SK-N-SH treated with all-trans-retinoic acid at 6 μM for 48 hours (cell line): ENCODE results near the gene NPFFR2.
"Not testable (repeated sequence)": the region's sequence is repeated elsewhere in the genome, so short reads cannot be mapped to it uniquely, and the experiment has no call there.

ENCODE experiments used
- ATAC-seq: fragments of 200-7000 bp; cut with Tn5 transposase; 3 replicates; pipeline ENCODE4 v1.9.1; 2020; ENCODE audit warnings: mild to moderate bottlenecking, moderate library complexity
- ARNTL ChIP-seq: fragments of 450-650 bp; formaldehyde crosslinking; IDR thresholded peaks from 2 replicates; pipeline ENCODE4 v1.5.0; 2020; ENCODE audit warnings: low read depth, mild to moderate bottlenecking, moderate library complexity, borderline replicate concordance
- BACH2 ChIP-seq: fragments of 250-450 bp; sonication (Bioruptor Pico); IDR thresholded peaks from 2 replicates; pipeline ENCODE4 v1.9.0; 2021; ENCODE audit warnings: mild to moderate bottlenecking, borderline replicate concordance
- CSDC2 ChIP-seq: fragments of 250-450 bp; sonication (Bioruptor Pico); IDR thresholded peaks from 2 replicates; pipeline ENCODE4 v1.5.0; 2020; ENCODE audit warnings: mild to moderate bottlenecking, moderate library complexity
- GLIS3 ChIP-seq: fragments of 250-450 bp; sonication (Bioruptor Pico); IDR thresholded peaks from 2 replicates; pipeline ENCODE4 v1.5.0; 2020; ENCODE audit warnings: mild to moderate bottlenecking, moderate library complexity
- ISL1 ChIP-seq: fragments of 250-450 bp; sonication (Bioruptor Pico); IDR thresholded peaks from 2 replicates; pipeline ENCODE4 v2.1.2; 2022; ENCODE audit warnings: mild to moderate bottlenecking, moderate library complexity
- OSR1 ChIP-seq: fragments of 250-450 bp; sonication (Bioruptor Pico); IDR thresholded peaks from 2 replicates; pipeline ENCODE4 v1.8.0; 2022; ENCODE audit warnings: moderate library complexity, mild to moderate bottlenecking, inconsistent platforms
- PPARA ChIP-seq: fragments of 250-450 bp; sonication (Bioruptor Pico); IDR thresholded peaks from 2 replicates; pipeline ENCODE4 v1.5.0; 2020; ENCODE audit warnings: mild to moderate bottlenecking, borderline replicate concordance
- RARB ChIP-seq: fragments of 250-450 bp; sonication (Bioruptor Pico); IDR thresholded peaks from 2 replicates; pipeline ENCODE4 v1.8.0; 2021; ENCODE audit warnings: mild to moderate bottlenecking, moderate library complexity
- TCF4 ChIP-seq: fragments of 250-450 bp; sonication (Bioruptor Pico); IDR thresholded peaks from 2 replicates; pipeline ENCODE4 v1.8.0; 2021; ENCODE audit warnings: mild to moderate bottlenecking, moderate library complexity, borderline replicate concordance
- TOX ChIP-seq: fragments of 250-450 bp; sonication (Bioruptor Pico); IDR thresholded peaks from 2 replicates; pipeline ENCODE4 v1.8.0; 2021; ENCODE audit warnings: mild to moderate bottlenecking, moderate library complexity, borderline replicate concordance
- ZC3H10 ChIP-seq: fragments of 250-450 bp; sonication (Bioruptor Pico); IDR thresholded peaks from 2 replicates; pipeline ENCODE4 v1.5.1; 2021; ENCODE audit warnings: mild to moderate bottlenecking, moderate library complexity
- ZNF565 ChIP-seq: fragments of 450-650 bp; formaldehyde crosslinking; conservative IDR thresholded peaks from 2 replicates; pipeline ENCODE4 v1.5.0; 2020; ENCODE audit warnings: low read depth, mild to moderate bottlenecking, moderate library complexity
- ZNF70 ChIP-seq: fragments of 450-650 bp; formaldehyde crosslinking; IDR thresholded peaks from 2 replicates; pipeline ENCODE4 v1.5.0; 2020; ENCODE audit warnings: mild to moderate bottlenecking, moderate library complexity
- TF ChIP-seq, protein P1 (sequence below): fragments of 250-450 bp; sonication (Bioruptor Pico); IDR thresholded peaks from 2 replicates; pipeline ENCODE4 v1.5.1; 2021; ENCODE audit warnings: mild to moderate bottlenecking, moderate library complexity
- TF ChIP-seq, protein P2 (sequence below): fragments of 250-450 bp; sonication (Bioruptor Pico); IDR thresholded peaks from 2 replicates; pipeline ENCODE4 v1.8.0; 2020; ENCODE audit warnings: mild to moderate bottlenecking, moderate library complexity, borderline replicate concordance
- TF ChIP-seq, protein P3 (sequence below): fragments of 250-450 bp; sonication (Bioruptor Pico); IDR thresholded peaks from 2 replicates; pipeline ENCODE4 v1.5.0; 2020; ENCODE audit warnings: mild to moderate bottlenecking, moderate library complexity
- TF ChIP-seq, protein P4 (sequence below): fragments of 250-450 bp; sonication (Bioruptor Pico); IDR thresholded peaks from 2 replicates; pipeline ENCODE4 v1.5.1; 2020; ENCODE audit warnings: low read depth, mild to moderate bottlenecking, moderate library complexity

The NPFFR2 gene

DNA sequence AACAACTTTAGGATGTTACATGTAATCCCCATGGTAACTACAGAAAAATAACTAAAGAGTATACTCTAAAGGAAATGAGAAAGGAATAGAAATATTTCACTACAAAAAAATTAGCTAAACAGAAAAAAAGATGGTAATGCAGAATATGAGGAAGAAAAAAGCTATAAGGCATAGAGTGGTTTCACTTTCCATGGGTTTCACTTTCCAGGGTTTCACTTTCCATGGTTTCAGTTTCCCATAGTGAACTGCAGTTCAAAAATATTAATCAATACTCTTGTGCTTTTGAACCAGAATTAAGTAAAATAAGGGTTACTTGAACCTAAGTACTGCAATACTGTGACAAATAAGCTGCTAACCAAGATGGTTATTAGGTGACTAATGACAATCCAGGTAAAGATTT is 42.0 kb downstream of the NPFFR2 start:
- TF ChIP-seq ZNF565 (CRISPR knock-in tag), result no peak
- no peak for TF ChIP-seq PPARA (CRISPR knock-in tag)
- no peak for TF ChIP-seq ZC3H10 (CRISPR knock-in tag)
- no peak for ATAC-seq

DNA sequence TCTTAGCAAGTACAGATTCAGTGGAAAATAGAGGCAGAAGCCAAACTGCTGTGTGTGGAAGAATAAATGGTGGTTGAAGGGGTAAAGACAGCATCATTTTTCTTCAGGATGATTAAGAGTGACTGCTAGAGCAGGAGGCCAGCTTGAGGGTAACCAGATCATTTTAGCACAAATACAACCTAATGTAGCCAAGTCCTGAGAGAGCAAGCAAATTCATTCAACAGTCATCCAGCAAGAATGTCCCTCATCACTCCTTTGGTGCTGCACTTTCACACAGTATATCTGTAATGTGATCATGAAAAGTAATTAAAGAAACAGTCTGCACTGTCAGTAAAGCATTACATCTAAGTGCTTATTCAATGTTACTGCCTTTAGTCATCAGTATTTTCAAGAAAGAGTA is 44.8 kb downstream of the NPFFR2 start:
- peak; percentile 70 for ATAC-seq
- TF ChIP-seq RARB (no peak), CSDC2 (CRISPR knock-in tag) (no peak), ISL1 (CRISPR knock-in tag) (peak; percentile 49; the same call in 1 of the 2 replicates), ARNTL (CRISPR knock-in tag) (no peak), ZNF565 (CRISPR knock-in tag) (no peak), ZNF70 (CRISPR knock-in tag) (no peak)

DNA sequence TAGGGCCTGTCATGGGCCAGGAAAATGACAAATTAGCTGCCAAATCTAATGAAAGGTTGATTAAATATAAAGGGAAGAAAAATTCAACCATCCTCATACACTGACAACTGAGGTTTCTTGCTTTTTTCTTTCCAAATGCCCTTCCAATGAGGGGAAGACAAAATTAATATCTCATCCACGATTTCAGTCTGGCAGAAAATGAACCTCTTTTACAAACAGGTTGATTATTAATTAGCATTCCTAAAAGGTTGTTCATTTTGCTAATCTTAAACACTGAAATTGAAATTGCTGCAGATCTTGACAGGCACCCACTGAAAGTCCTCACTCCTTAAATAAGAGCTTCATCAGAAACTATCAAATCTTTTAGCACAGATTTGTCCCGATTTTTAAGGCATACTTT is 45.5 kb downstream of the NPFFR2 start:
- TF ChIP-seq CSDC2 (CRISPR knock-in tag) (no peak), TCF4 (no peak), ZNF70 (CRISPR knock-in tag) (no peak), PPARA (CRISPR knock-in tag) (no peak), ZNF565 (CRISPR knock-in tag) (no peak), GLIS3 (no peak), RARB (no peak)
- TF ChIP-seq, protein P1, sequence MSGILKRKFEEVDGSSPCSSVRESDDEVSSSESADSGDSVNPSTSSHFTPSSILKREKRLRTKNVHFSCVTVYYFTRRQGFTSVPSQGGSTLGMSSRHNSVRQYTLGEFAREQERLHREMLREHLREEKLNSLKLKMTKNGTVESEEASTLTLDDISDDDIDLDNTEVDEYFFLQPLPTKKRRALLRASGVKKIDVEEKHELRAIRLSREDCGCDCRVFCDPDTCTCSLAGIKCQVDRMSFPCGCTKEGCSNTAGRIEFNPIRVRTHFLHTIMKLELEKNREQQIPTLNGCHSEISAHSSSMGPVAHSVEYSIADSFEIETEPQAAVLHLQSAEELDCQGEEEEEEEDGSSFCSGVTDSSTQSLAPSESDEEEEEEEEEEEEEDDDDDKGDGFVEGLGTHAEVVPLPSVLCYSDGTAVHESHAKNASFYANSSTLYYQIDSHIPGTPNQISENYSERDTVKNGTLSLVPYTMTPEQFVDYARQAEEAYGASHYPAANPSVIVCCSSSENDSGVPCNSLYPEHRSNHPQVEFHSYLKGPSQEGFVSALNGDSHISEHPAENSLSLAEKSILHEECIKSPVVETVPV (CRISPR knock-in tag), result no peak
- TF ChIP-seq, protein P2, sequence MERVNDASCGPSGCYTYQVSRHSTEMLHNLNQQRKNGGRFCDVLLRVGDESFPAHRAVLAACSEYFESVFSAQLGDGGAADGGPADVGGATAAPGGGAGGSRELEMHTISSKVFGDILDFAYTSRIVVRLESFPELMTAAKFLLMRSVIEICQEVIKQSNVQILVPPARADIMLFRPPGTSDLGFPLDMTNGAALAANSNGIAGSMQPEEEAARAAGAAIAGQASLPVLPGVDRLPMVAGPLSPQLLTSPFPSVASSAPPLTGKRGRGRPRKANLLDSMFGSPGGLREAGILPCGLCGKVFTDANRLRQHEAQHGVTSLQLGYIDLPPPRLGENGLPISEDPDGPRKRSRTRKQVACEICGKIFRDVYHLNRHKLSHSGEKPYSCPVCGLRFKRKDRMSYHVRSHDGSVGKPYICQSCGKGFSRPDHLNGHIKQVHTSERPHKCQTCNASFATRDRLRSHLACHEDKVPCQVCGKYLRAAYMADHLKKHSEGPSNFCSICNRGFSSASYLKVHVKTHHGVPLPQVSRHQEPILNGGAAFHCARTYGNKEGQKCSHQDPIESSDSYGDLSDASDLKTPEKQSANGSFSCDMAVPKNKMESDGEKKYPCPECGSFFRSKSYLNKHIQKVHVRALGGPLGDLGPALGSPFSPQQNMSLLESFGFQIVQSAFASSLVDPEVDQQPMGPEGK (CRISPR knock-in tag), result no peak
- TF ChIP-seq, all 23 proteins: peak for 0

DNA sequence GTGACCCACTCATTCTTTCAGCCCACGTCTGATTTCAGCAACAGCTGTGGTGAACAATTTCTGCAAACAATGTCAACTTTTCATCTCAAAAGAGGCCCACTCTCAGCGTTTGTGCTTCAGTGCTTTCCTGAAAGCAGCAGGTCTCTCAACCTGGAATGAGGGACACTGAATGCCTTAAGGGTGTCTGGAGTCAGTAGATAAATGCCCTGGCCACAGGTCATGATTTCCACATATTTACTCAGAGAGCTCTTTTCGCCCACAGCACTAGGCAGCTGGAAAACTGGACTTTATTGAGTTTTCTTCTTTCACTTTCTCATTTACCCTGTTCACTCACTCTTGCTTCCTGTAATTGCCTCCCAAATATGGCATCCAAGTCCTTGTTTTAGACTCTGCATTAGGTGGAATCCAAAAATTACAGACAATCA is 52.8 kb downstream of the NPFFR2 start:
- TF ChIP-seq PPARA (CRISPR knock-in tag), result no peak
- ATAC-seq, result no peak

More for the DNA sequence above, 45.5 kb downstream of the NPFFR2 start:
- no peak for ATAC-seq

DNA sequence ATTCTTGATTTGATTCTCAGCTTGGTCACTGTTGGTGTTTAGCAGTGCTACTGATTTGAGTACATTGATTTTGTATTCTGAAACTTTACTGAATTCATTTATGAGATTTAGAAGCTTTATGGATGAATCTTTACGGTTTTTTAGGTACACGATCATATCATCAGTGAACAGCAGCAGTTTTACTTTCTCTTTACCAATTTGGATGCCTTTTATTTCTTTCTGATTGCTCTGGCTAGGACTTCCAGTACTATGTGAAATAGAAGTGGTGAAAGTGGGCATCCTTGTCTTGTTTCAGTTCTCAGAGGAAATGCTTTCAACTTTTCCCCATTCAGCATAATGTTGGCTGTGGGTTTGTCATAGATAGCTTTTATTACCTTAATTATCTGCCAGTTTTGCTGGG is 58.8 kb downstream of the NPFFR2 start:
- ATAC-seq, result not testable (repeated sequence)

DNA sequence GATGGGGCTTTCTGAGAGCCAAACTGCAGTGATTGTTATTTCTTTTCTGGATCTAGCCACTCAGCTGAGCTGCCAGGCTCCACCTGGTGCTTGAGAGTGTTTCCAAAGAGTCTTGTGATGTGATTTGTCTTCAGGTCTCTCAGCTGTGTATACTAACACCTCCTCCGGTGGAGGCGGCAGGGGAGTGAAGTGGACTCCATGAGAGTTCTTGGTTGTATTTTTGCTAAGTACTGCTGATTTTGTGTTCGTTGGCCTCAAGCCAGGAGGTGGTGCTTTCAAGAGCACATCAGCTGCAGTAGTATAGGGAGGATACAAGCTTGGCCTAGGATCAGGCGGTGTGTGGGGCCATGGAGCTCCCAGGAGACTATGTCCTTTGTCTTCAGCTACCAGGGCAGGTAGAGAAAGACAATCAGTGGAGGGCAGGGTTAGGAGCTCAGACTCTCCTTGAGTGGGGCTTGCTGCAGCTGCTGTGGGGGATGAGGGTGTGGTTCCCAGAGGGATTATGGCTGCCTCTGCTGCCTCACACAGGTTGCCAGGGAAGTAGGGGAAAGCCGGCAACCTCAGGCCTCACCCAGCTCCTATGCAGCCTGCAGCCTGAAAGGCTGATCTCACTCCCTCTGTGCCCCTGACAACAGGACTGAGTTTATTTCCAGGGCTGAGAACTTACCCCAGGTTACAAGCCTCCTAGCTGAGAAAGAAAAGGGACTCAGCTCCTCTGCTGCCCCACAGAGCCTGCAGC is 62.4 kb downstream of the NPFFR2 start:
- no peak for TF ChIP-seq TOX (CRISPR knock-in tag)
- no peak for TF ChIP-seq ZNF565 (CRISPR knock-in tag)
- TF ChIP-seq ZC3H10 (CRISPR knock-in tag), result no peak
- TF ChIP-seq BACH2 (CRISPR knock-in tag), result no peak
- no peak for ATAC-seq

DNA sequence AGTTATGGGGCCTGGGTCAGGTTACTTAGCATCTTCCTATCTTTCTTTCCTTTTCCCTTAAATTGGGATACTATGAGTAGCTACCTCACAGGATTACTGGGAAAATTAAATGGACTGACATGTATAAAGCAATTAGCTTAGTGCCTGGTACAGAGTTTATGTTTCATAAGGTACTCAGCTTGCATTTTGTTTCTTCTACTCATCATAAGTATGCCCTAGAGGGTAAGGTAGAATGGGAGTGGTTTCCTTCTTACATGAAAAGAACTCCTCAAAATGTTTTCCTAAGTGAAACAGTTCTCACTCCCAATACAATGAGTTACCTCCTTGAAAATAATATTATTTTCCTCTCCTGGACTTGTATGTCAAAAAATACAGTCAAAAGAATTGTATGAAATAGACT is 75.7 kb downstream of the NPFFR2 start:
- ATAC-seq, result no peak
- TF ChIP-seq OSR1 (CRISPR knock-in tag) (no peak), ISL1 (CRISPR knock-in tag) (no peak), ZNF565 (CRISPR knock-in tag) (no peak), TCF4 (no peak), TOX (CRISPR knock-in tag) (no peak), ZC3H10 (CRISPR knock-in tag) (no peak), BACH2 (CRISPR knock-in tag) (no peak), ARNTL (CRISPR knock-in tag) (no peak)
- TF ChIP-seq, protein P3, sequence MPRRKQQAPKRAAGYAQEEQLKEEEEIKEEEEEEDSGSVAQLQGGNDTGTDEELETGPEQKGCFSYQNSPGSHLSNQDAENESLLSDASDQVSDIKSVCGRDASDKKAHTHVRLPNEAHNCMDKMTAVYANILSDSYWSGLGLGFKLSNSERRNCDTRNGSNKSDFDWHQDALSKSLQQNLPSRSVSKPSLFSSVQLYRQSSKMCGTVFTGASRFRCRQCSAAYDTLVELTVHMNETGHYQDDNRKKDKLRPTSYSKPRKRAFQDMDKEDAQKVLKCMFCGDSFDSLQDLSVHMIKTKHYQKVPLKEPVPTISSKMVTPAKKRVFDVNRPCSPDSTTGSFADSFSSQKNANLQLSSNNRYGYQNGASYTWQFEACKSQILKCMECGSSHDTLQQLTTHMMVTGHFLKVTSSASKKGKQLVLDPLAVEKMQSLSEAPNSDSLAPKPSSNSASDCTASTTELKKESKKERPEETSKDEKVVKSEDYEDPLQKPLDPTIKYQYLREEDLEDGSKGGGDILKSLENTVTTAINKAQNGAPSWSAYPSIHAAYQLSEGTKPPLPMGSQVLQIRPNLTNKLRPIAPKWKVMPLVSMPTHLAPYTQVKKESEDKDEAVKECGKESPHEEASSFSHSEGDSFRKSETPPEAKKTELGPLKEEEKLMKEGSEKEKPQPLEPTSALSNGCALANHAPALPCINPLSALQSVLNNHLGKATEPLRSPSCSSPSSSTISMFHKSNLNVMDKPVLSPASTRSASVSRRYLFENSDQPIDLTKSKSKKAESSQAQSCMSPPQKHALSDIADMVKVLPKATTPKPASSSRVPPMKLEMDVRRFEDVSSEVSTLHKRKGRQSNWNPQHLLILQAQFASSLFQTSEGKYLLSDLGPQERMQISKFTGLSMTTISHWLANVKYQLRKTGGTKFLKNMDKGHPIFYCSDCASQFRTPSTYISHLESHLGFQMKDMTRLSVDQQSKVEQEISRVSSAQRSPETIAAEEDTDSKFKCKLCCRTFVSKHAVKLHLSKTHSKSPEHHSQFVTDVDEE (CRISPR knock-in tag), result no peak
- TF ChIP-seq, protein P2 (CRISPR knock-in tag), result no peak
- TF ChIP-seq, protein P4, sequence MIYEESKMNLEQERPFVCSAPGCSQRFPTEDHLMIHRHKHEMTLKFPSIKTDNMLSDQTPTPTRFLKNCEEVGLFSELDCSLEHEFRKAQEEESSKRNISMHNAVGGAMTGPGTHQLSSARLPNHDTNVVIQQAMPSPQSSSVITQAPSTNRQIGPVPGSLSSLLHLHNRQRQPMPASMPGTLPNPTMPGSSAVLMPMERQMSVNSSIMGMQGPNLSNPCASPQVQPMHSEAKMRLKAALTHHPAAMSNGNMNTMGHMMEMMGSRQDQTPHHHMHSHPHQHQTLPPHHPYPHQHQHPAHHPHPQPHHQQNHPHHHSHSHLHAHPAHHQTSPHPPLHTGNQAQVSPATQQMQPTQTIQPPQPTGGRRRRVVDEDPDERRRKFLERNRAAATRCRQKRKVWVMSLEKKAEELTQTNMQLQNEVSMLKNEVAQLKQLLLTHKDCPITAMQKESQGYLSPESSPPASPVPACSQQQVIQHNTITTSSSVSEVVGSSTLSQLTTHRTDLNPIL (CRISPR knock-in tag), result no peak
